ENCODE results near the gene EXOC2.

EXOC2 gene

DNA sequence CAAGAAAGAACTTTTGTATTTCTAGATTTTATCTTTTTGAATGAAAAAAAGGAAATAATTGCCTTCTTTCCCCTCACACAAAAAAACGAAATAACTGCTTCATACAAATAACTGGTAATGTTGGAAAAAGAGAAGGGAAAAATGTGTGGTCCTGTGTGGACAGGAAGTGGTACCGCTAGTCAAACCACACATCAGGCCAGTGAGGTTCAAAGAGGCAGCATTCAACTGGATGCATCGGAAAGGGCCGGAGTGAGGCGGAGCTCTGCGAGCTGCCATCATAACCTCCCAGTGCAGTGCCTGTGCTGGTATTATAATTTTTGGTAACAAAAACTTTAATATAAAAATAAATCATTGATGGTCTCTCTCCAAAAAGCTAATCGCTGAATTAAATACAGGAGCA is 190.2 kb downstream of the EXOC2 start:
- Histone ChIP-seq H3K9me3 (ENCODE audit: insufficient read depth, low read length) (no peaks in the 10 kb centered on the region), H3K4me3 (ENCODE audit: low read length) (peak overlapping the region; percentile 63; the same call in 1 of the 2 replicates), H3K36me3 (replicated peaks; ENCODE audit: low read depth, low read length) (no peaks in the 10 kb centered on the region), H3K27ac (ENCODE audit: low read length) (peak overlapping the region; percentile 87), H4K20me1 (ENCODE audit: insufficient read depth, low read length) (no peaks in the 10 kb centered on the region), H3K27me3 (ENCODE audit: low read depth, low read length) (no peaks in the 10 kb centered on the region), H3K4me2 (ENCODE audit: low read length) (peak overlapping the region; percentile 91), H3K4me1 (ENCODE audit: low read length) (peaks cover 58% of the 10 kb centered on the region), H3K9ac (ENCODE audit: low read length) (peak overlapping the region; percentile 67), H3K79me2 (ENCODE audit: low read length) (peaks cover 6% of the 10 kb centered on the region; the same call in 1 of the 2 replicates), H2AFZ (ENCODE audit: low read depth, low read length) (no peak overlapping the region)
- TF ChIP-seq, protein P1, sequence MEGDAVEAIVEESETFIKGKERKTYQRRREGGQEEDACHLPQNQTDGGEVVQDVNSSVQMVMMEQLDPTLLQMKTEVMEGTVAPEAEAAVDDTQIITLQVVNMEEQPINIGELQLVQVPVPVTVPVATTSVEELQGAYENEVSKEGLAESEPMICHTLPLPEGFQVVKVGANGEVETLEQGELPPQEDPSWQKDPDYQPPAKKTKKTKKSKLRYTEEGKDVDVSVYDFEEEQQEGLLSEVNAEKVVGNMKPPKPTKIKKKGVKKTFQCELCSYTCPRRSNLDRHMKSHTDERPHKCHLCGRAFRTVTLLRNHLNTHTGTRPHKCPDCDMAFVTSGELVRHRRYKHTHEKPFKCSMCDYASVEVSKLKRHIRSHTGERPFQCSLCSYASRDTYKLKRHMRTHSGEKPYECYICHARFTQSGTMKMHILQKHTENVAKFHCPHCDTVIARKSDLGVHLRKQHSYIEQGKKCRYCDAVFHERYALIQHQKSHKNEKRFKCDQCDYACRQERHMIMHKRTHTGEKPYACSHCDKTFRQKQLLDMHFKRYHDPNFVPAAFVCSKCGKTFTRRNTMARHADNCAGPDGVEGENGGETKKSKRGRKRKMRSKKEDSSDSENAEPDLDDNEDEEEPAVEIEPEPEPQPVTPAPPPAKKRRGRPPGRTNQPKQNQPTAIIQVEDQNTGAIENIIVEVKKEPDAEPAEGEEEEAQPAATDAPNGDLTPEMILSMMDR (IDR thresholded peaks at IDR 0.05; ENCODE audit: low read depth, low read length), result no peak
- no peak for TF ChIP-seq EZH2phosphoT487 (IDR thresholded peaks at IDR 0.05; ENCODE audit: low read depth)

DNA sequence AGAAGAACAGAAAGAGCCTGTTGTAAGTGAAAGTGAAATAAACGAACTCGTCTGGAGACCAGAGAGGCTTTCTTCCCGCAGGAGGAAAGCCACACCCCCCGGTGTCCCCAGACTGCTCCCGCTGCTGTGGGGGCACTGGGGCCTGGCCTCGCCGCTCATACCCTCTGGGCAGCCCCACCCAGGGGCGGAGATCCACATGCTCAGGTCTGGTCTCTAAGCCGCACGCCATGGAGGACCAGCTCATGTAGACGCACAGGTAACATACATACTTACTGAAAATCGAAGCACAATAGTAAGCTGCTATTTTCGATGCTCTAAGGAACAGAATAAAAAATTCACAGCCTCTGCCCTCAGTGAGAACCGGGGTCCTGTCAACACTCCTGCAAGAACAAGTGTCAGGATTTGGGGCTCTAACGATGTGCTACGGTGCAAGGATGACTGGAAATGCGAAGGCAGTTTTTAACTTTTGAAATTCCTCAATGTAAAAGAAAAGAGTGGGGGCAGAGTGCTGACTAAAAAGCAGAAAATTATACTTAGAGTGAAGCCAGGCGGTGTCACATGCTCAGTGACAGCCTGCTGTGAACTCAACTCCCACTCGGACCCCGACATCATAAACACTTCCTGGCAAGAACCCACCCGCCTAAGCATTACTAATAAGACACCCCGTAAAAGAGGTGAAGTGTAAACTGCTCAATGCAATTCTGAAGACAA is 190.9 kb downstream of the EXOC2 start:
- H3K79me2 ChIP-seq (ENCODE audit: low read length), result peaks cover 6% of the 10 kb centered on the region; the same call in 1 of the 2 replicates
- H4K20me1 ChIP-seq (ENCODE audit: insufficient read depth, low read length), result no peaks in the 10 kb centered on the region
- no peak overlapping the region for H2AFZ ChIP-seq (ENCODE audit: low read depth, low read length)
- peak overlapping the region; percentile 87 for H3K27ac ChIP-seq (ENCODE audit: low read length)
- H3K9me3 ChIP-seq (ENCODE audit: insufficient read depth, low read length), result no peaks in the 10 kb centered on the region
- no peaks in the 10 kb centered on the region for H3K36me3 ChIP-seq (replicated peaks; ENCODE audit: low read depth, low read length)
- H3K4me1 ChIP-seq (ENCODE audit: low read length), result peaks cover 65% of the 10 kb centered on the region
- peak overlapping the region; percentile 91 for H3K4me2 ChIP-seq (ENCODE audit: low read length)
- H3K4me3 ChIP-seq (ENCODE audit: low read length), result peak overlapping the region; percentile 63
- TF ChIP-seq, protein P1 (IDR thresholded peaks at IDR 0.05; ENCODE audit: low read depth, low read length), result no peak
- TF ChIP-seq EZH2phosphoT487 (IDR thresholded peaks at IDR 0.05; ENCODE audit: low read depth), result no peak
- H3K9ac ChIP-seq (ENCODE audit: low read length), result peak overlapping the region; percentile 67
- no peaks in the 10 kb centered on the region for H3K27me3 ChIP-seq (ENCODE audit: low read depth, low read length)

DNA sequence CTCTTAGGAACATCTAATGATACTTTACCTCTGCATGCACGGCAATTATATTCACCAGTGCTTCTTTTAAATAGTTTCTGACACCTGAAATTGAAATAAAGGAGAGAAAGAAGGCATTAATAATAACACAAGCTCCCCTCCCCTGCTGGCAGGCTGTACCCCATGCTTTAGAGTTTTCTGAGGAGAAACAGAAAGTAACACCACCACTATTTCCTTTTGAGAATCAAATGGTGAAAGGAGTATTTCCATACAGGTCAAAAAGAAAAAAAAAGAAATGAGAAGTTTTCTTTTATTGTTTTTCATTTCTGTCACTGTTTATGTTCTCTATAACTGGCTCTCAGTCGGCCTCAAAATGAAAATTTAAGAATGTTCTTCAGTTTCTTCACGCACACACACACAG is 193.3 kb downstream of the EXOC2 start:
- no peak for TF ChIP-seq EZH2phosphoT487 (IDR thresholded peaks at IDR 0.05; ENCODE audit: low read depth)
- TF ChIP-seq, protein P1 (IDR thresholded peaks at IDR 0.05; ENCODE audit: low read depth, low read length), result no peak
- Histone ChIP-seq H4K20me1 (ENCODE audit: insufficient read depth, low read length) (no peaks in the 10 kb centered on the region), H3K79me2 (ENCODE audit: low read length) (peaks cover 17% of the 10 kb centered on the region), H3K4me2 (ENCODE audit: low read length) (peak overlapping the region; percentile 81), H3K9ac (ENCODE audit: low read length) (peak overlapping the region; percentile 93), H2AFZ (ENCODE audit: low read depth, low read length) (no peak overlapping the region), H3K4me3 (ENCODE audit: low read length) (peak overlapping the region; percentile 60), H3K27me3 (ENCODE audit: low read depth, low read length) (no peaks in the 10 kb centered on the region), H3K9me3 (ENCODE audit: insufficient read depth, low read length) (no peaks in the 10 kb centered on the region), H3K36me3 (replicated peaks; ENCODE audit: low read depth, low read length) (peaks cover 12% of the 10 kb centered on the region), H3K4me1 (ENCODE audit: low read length) (peaks cover 63% of the 10 kb centered on the region), H3K27ac (ENCODE audit: low read length) (peak overlapping the region; percentile 99)

DNA sequence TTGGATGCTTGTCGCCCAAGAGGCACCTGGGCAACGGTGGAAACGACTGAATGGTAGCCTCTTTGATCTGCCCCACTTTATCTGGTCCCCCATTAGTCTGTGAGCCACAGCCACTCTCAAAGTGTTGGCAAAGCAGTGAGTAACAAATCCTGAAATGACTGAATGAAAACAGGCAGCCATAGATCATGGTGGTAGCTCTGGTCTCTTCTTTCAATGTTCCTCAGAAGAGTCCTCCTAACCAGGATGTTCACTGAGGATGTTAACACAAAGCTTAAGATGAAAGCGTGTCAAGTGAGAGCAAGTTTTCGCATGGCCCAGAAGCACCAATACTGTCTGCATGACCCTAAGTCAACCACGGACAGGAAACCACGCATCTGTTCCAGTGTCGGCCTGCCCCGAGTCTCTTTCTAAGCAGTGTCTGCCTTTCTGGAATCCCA is 194.1 kb downstream of the EXOC2 start:
- H3K9ac ChIP-seq (ENCODE audit: low read length), result peak overlapping the region; percentile 93
- no peaks in the 10 kb centered on the region for H3K9me3 ChIP-seq (ENCODE audit: insufficient read depth, low read length)
- peaks cover 17% of the 10 kb centered on the region for H3K79me2 ChIP-seq (ENCODE audit: low read length)
- TF ChIP-seq, protein P1 (IDR thresholded peaks at IDR 0.05; ENCODE audit: low read depth, low read length), result no peak
- no peak for TF ChIP-seq EZH2phosphoT487 (IDR thresholded peaks at IDR 0.05; ENCODE audit: low read depth)
- no peaks in the 10 kb centered on the region for H4K20me1 ChIP-seq (ENCODE audit: insufficient read depth, low read length)
- peak overlapping the region; percentile 81 for H3K4me2 ChIP-seq (ENCODE audit: low read length)
- peaks cover 12% of the 10 kb centered on the region for H3K36me3 ChIP-seq (replicated peaks; ENCODE audit: low read depth, low read length)
- H3K4me3 ChIP-seq (ENCODE audit: low read length), result peak overlapping the region; percentile 60
- peak overlapping the region; percentile 99 for H3K27ac ChIP-seq (ENCODE audit: low read length)
- H2AFZ ChIP-seq (ENCODE audit: low read depth, low read length), result no peak overlapping the region
- no peaks in the 10 kb centered on the region for H3K27me3 ChIP-seq (ENCODE audit: low read depth, low read length)
- peaks cover 71% of the 10 kb centered on the region for H3K4me1 ChIP-seq (ENCODE audit: low read length)
